NCI-H2196 treated with DMSO at 0.1 percent for 48 hours (cell line): ENCODE results near the gene CACNG7.
"Not testable (repeated sequence)": the region's sequence is repeated elsewhere in the genome, so short reads cannot be mapped to it uniquely, and the experiment has no call there.

Experiments used
- DNase-seq: peaks from one replicate; lab custom pipeline; 2025; ENCODE audit not compliant: unreplicated experiment; lab: John Stamatoyannopoulos, UW

The CACNG7 gene

GRCh38 chr19:53908935-53909415 lies at the start of gene CACNG7:
TSS of gene CACNG7 (plus strand) at chr19:53909278. CDS start at chr19:53912832, 3,554 bp downstream.
- DNase-seq, result no peak

- peak; percentile 14 for DNase-seq
Observed at GRCh38 chr19:53864308-53864836, 44.7 kb upstream of the CACNG7 start.

GRCh38 chr19:53865523-53865917 lies 43.6 kb upstream of the CACNG7 start:
- no peak for DNase-seq

GRCh38 chr19:53865918-53866864 lies 42.9 kb upstream of the CACNG7 start:
- no peak for DNase-seq

- no peak for DNase-seq
Observed at GRCh38 chr19:53866865-53867224, 42.2 kb upstream of the CACNG7 start.

GRCh38 chr19:53867225-53868090 lies 41.6 kb upstream of the CACNG7 start, which contains the start of gene MYADM:
TSS of gene MYADM (plus strand) at chr19:53867883. CDS start at chr19:53873530, 5,647 bp downstream.
- peak; percentile 68 for DNase-seq

GRCh38 chr19:53868091-53868891 lies 40.8 kb upstream of the CACNG7 start:
- no peak for DNase-seq

- DNase-seq, result peak; percentile 52
Observed at GRCh38 chr19:53868892-53869804, 39.9 kb upstream of the CACNG7 start.

GRCh38 chr19:53869805-53870484 lies 39.1 kb upstream of the CACNG7 start:
- DNase-seq, result not testable (repeated sequence)

- DNase-seq, result no peak
Observed at GRCh38 chr19:53870485-53870844, 38.6 kb upstream of the CACNG7 start.

- DNase-seq, result no peak
Observed at GRCh38 chr19:53871454-53871853, 37.6 kb upstream of the CACNG7 start.

GRCh38 chr19:53872762-53873161 lies 36.3 kb upstream of the CACNG7 start:
- DNase-seq, result no peak

- DNase-seq, result no peak
Observed at GRCh38 chr19:53873773-53874605, 35.1 kb upstream of the CACNG7 start.

- no peak for DNase-seq
Observed at GRCh38 chr19:53874606-53874990, 34.5 kb upstream of the CACNG7 start.

- no peak for DNase-seq
Observed at GRCh38 chr19:53875602-53876325, 33.3 kb upstream of the CACNG7 start.

- DNase-seq, result no peak
Observed at GRCh38 chr19:53876651-53877224, 32.3 kb upstream of the CACNG7 start.

- no peak for DNase-seq
Observed at GRCh38 chr19:53877361-53877766, 31.7 kb upstream of the CACNG7 start.
